Measurements from ENCODE around the gene SBF2.
"Not testable (repeated sequence)": the region's sequence is repeated elsewhere in the genome, so short reads cannot be mapped to it uniquely, and the experiment has no call there.

SBF2 gene

DNA sequence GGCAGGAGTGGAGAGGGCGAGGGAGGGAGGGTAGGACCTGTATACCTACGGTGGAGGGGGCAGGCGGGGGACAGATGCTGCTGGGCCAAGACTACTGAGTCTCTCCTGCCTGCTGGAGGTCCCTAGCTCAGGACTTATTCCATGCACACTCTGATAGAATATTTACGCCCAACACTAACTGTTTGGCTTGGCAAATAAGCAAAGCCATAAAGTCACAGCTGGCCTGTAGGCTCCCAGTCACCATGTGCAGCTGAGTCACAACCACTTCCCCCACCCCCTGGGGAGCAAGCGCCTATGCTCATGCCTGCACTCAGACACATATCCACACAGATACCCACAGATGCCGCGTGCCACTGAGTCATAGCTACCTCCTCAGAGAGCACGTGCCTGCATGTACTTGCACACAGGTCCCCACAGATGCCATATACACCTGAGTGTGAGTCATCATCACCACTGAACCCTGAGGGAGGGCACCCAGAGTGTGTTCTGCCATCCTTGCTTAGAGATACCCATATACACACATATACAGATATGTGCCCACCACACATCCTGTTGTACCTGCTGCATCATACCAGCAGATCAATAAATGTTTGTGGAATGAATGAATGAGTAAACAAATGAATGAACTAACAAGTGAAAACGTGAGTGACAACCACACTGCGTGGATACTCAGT is 534.4 kb downstream of the SBF2 start:
- peak; percentile 75 to 86 (median 80) for DNase-seq

DNA sequence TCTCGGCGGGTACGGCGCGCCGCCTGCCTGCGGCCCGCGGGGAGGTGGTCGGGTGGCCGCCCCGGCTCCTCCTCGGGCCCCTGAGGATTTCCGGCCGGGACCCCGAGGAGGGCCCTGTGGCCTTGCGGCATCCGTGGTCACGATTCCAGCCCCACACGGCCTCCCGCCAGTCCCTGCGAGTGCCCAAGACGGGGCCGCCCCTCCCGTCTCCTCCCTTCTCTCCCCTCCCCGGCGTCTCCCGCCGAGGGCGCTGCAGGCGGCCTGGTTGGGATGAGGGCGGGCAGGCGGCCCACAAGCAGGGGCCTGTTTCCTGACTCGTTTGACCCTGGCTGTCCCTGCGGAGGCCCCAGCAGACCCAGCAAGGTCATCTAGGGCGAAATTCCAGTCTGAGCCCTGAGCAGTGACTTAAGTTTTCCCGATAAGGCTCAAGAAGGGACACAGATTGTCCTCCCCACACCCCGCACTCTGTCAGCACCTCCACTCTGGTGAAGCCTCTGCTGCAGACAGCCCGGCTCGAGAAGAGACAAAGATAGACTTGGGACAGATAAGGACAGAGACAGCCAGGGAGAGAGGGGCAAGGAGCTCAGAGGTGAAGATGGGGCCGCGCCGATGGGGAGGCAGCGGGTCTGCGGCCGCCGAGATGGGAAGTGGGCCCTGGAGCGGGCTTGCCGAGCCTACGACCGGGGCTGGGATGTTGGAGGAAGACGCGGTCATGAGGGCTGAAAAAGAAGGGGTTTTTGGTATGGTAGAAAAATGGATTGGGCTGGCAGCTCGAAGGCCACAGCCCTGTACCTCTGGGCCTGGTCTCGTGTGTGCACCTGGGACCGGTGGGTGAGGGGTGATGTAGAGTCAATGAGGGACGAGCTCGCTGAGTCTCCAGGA is 535.1 kb downstream of the SBF2 start:
- DNase-seq = peak; percentile 18 to 36 (median 24)

DNA sequence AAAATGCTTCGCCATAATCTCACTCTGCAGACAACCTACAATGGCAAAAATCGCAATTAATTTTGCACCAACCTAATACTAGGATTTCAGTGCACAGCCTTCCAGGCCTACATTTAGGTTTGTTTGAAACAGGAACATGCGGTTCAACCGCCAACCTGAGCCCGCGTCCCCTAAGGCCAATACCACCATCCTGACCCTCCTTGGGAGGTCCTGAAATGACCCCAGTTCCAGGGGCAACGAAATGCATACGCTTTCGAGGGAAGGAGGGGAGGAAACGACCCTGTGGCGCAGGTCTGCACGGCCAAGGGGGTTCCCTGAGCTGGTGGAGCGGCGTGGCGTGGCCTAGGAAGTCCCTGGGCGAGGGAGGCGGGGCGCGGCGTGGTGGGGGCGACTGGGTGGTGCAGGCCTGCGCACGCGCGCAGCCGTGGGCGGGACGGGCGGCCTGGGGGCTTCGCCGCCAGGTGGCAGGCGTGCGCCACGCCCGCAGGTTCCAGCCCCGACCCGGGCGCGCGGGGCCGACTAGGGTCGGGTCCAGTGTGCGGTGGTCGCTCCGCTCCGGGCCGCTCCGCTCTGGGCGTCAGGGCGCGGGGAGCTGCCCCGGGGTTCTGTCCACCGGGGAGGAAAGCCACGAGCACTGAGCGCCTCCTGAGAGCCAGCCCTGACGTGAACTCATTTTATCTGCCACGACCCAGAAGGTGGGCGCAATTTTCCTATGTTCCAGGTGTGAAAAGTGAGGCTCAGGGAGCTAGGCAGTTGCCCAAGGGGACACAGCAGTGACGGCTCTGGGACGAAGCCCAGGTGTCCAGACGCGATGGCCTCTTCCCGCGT is 536.0 kb downstream of the SBF2 start:
- peak; percentile 84 to 87 (median 86) for DNase-seq

DNA sequence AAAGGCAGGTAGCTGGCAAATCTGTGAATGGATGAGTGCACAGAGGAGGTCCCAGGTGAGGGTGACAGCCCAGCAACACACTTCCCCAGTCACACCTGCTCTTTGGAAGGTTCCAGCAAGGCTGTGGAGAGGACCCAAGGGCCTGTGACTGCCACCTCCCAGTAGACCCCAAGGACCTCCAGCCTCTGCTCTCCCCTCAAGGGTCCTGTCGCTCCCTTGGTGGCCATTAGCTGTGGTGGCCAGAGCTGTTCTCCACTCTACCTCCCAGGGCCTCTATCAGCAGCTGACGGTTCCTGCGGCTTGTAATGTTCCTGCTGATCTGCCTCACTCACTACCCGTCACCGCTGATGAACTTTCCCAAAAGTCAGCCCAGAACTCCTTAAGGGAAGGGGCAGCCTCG is 537.1 kb downstream of the SBF2 start:
- DNase-seq = no peak

GRCh38 chr11:9756461-9756860 is 537.6 kb downstream of the SBF2 start:
- no peak for DNase-seq

GRCh38 chr11:9755561-9756185 is 538.3 kb downstream of the SBF2 start:
- no peak for DNase-seq

DNA sequence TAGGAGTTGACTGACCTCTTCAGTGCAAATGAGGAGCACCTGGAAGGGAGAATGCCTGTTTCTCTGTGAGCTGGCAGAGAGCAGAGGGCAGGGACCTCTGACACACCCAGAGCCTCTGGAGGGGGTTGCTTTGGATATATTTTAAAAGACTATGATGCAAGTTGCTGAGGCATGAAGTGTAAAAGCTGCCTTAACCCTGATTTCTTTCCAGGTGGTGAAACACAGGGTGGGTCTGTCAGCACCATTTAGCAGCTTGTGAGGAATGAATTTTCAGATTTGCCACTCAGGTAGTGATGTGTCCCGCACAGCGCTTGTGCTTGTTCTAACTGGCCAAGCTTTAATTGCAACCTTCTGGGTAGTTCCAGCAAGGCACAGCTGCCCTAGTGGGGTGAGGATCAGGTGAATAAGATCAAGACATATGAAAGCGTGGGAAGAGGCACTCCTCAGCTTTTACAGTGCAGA is 540.0 kb downstream of the SBF2 start:
- no peak for DNase-seq

GRCh38 chr11:9753021-9753420 is 541.0 kb downstream of the SBF2 start:
- no peak for DNase-seq

- DNase-seq = no peak
Observed at GRCh38 chr11:9752091-9752490, 541.9 kb downstream of the SBF2 start.

DNA sequence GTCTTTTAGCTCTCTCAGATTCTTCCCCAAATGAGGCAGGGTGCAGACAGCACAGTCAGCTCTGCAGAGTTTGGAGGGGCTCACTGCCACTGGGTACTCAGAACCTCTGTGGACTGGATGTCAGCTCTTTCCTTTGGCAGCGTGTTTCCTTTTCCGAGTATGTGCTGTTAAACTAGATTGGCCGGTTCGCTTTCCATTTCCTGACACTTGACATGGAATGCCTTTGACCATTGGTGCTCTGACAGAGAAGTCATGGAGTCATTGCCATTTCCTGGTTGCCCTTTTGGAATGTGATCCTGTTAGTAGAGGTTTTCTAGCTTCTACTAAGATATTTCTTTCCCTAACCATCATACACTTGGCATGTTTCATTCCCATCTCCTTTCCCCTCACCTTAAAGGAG is 543.5 kb downstream of the SBF2 start:
- no peak for DNase-seq

DNA sequence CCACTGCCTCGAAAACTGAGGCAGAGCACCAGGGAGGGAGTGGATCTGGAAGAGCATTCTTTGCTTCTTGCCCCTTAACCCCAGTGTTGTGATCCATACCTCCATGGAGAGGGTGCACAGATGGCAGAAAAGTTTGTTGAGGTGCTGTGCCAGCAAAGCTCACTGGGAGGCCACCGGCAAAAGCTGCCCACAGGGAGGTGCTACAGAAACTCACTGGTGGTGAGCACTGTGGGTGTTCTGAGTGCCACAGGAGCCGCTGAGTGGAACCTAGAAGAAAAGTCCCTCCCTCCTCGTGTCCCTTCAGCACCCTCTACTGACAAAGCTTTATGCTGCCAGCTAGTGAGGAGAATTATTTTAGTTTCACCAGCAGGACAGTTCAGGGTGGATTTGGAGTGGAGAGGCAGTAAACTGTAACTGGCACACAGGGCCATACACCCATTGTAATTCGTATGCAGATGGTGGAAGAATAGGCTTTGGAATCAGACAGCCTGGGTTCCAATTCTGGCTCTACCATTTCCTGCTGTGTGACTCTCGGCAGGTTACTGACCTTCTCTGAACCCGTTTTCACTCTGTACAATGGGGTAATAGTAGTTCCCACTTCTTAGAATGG is 545.6 kb downstream of the SBF2 start:
- peak in 1 of 4 experiments; percentile 7 for DNase-seq

GRCh38 chr11:9747828-9748227 is 546.2 kb downstream of the SBF2 start:
- no peak for DNase-seq

- no peak for DNase-seq
Observed at GRCh38 chr11:9747229-9747628, 546.8 kb downstream of the SBF2 start.

DNA sequence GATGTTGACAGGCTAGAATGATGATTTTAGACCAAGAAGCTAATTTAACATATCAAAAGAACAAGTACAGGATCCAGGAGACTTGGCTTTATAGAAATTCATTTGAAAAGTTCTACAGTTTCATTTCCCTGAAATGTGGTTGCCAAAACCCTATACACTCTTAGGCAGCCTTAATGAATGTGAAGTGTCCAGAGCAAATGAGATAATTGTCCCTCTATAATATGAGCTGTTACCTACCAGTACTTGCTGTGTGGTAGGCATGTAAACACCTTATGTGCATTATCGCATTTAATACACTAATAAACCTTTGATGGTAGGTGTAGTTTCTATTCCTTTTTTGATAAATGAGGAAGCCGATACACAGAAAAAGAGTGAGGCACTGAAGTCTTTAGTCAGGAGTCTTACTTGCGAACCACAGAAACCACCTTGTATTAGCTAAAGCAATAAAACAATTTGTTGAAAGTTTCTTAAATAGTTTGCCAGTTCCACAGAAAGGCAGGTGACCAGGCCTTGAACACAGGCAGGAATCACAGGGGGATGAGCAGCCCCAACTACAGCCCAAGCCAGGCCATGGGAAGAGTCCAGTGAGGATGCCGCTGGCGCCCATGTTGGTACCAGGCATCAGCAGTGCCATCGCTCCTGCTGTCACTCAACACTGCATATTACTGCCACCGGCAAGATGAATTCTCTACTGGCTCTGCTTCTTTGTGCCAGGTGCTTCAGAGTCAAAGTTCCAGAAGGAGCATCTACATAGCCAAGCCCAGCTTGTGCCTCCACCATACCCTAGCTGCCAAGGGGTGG is 548.4 kb downstream of the SBF2 start:
- no peak for DNase-seq

GRCh38 chr11:9743512-9743911 is 550.5 kb downstream of the SBF2 start:
- DNase-seq = not testable (repeated sequence)

DNA sequence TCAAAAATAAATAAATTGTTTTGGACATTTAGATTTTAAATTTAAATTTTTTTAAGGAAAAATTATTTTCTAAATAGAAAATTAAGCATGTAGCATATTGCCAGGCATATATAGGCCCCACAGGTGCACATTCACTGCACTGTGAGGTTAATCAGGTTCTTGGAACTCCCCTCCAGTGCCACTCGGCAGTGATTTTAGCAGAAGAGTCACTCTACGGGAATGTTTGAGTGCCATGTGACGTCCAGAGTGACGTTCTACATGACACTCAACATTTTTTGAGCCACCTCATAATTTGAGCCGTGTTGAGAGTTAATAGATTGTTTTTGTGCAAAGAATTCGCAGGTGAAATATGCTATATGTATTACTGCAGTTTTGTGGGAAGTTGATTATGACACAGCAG is 552.8 kb downstream of the SBF2 start:
- no peak for DNase-seq

DNA sequence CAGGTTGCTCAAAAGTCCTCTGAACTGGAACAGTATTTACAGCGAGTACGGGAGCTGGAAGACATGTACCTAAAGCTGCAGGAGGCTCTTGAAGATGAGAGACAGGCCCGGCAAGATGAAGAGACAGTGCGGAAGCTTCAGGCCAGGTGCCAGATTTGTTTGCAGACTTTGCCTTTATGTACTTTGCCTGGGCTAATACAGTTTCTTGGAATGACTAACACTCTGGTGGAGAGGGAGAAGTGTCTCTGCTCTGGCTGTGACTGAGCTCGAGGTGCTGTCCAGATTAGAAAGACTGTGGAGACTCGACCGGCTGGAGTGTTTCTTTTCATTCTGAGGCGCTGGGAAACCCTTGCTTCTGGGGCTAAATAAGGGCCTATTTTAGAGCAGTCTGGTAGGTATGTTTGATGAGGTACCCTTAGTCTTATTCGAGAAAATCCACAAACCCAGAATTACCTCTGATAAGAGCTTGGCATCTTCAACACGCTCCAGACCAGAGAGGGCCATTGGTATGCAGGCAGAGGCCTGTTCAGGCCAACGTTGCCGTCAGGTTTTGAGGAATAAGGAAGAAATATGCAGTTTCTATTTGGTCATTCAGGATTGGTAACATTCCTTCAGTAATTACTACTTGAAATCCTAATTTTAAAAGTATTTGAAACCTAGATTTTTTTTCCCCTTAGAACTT is 553.7 kb downstream of the SBF2 start:
- no peak for DNase-seq

- no peak for DNase-seq
Observed at GRCh38 chr11:9739123-9739900, 554.7 kb downstream of the SBF2 start.

DNA sequence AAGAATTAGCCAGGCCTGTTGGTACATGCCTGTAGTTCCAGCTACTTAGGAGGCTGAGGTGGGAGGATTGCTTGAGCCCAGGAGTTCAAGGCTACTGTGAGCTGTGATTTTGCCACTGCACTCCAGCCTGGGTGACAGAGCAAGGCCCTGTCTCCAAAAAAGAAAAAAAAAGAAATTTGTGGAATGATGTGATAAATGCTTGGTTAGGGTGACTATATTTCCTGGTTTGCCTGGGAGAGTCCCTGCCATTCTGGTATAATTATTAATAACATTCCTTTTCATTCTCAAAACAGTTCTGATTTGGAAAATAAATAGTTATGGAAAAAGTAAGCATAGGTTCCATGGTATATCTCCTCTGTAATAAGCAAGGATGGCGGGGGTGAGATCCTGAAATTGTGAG is 555.3 kb downstream of the SBF2 start:
- DNase-seq = no peak

GRCh38 chr11:9738116-9738515 is 555.9 kb downstream of the SBF2 start:
- DNase-seq = no peak

Data from activated CD4-positive, CD25-positive, alpha-beta regulatory T cell (primary cell).